MM.1S (cell line): ENCODE data around the gene TPK1.

Experiments
- EZH2 ChIP-seq: fragments of 300-600 bp; sonication (generic); optimal IDR thresholded peaks from 2 replicates; pipeline ENCODE3; 2017; ENCODE audit warnings: low read depth, mild to moderate bottlenecking, antibody characterized with exemption, low read length, mixed read lengths
- EZH2phosphoT487 ChIP-seq: fragments of 300-600 bp; sonication (generic); IDR thresholded peaks from 2 replicates; pipeline ENCODE4 v1.6.1; 2018; ENCODE audit warnings: antibody characterized with exemption, low read length
- TF ChIP-seq, protein P1 (sequence below): fragments of 300-600 bp; sonication (generic); IDR thresholded peaks from 2 replicates; pipeline ENCODE4 v1.5.1; 2016; ENCODE audit warnings: antibody characterized with exemption, low read length, mixed read lengths

DNA sequence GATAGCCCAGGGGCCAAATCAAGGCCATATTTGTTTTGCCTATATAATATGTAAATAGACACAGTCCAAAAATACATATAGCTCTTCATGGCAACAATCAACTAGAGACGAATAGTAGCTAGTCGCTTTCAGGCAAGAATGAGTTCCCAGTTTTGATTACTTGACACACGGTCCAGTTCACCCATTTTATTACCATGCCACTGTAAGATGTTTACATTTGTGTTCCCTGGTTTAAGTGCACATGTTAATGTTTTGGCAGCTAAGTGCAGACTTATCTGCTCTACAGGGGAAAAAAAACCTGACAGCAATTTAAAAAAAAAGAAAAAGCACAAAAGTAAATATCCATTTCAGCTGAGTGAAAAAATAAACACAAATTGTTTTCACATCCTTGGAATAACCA is 213.1 kb downstream of the TPK1 start:
- TF ChIP-seq, protein P1, sequence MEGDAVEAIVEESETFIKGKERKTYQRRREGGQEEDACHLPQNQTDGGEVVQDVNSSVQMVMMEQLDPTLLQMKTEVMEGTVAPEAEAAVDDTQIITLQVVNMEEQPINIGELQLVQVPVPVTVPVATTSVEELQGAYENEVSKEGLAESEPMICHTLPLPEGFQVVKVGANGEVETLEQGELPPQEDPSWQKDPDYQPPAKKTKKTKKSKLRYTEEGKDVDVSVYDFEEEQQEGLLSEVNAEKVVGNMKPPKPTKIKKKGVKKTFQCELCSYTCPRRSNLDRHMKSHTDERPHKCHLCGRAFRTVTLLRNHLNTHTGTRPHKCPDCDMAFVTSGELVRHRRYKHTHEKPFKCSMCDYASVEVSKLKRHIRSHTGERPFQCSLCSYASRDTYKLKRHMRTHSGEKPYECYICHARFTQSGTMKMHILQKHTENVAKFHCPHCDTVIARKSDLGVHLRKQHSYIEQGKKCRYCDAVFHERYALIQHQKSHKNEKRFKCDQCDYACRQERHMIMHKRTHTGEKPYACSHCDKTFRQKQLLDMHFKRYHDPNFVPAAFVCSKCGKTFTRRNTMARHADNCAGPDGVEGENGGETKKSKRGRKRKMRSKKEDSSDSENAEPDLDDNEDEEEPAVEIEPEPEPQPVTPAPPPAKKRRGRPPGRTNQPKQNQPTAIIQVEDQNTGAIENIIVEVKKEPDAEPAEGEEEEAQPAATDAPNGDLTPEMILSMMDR = no peak
- TF ChIP-seq EZH2phosphoT487 (no peak), EZH2 (no peak)
